Renal cortical epithelial cell (primary cell): ENCODE measurements around the gene PDE8B. TPM values are rescaled to one million over a fixed set of nuclear protein-coding genes. Genes with fewer than 3 reads are reported as not detected.
A peak's percentile ranks its signal among the peaks of the same experiment; 100 is the strongest.

Source experiments
- DNase-seq: peaks from one replicate; pipeline ENCODE4 v3.0.0-alpha.2; 2011; ENCODE audit warnings: low read depth
- total RNA-seq: library from RNA; depleted of rRNA; stranded (reverse); fragments of >200 nt; gene quantifications from 2 replicates; pipeline ENCODE4 v1.2.3, GENCODE V29; 2014

The PDE8B gene
- total RNA-seq, 1 donor from 2014 or later = 0.05 TPM

DNA sequence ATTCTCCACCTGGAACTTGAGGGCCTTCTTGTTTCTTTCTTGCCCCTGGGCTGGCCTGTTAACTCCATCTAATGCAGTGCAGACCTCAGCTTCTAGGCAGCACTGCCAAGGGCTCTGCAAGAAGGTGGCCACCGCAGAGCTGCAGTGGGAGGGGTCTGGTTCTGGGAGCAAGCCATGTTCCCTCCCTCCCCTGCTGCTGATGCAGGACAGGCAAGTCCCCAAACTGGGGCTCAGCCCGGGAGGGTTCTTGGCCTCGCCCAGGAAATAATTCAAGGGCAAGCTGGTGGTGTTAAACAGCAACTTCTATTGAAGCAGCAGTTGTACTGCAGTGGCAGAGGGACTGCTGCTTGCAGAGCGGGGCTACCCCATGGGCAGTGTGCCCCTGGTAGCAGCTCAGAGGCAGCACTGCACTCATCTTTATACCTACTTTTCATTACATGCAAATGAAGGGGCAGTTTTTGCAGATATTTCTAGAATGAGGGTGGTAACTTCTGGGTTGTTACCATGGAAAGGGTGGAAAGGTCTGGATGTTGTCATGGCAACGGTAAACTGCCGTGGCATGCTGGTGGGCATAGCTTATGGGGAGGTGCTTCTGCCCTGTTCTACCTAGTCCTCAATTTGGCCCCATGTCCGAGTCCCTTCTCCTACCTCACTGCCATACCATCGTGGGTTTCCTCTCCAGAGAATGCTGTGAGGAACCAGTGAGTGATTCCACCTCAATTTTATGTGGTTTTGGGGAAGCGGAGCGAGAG, 199.6 kb downstream of the PDE8B start:
- no peak for DNase-seq

DNA sequence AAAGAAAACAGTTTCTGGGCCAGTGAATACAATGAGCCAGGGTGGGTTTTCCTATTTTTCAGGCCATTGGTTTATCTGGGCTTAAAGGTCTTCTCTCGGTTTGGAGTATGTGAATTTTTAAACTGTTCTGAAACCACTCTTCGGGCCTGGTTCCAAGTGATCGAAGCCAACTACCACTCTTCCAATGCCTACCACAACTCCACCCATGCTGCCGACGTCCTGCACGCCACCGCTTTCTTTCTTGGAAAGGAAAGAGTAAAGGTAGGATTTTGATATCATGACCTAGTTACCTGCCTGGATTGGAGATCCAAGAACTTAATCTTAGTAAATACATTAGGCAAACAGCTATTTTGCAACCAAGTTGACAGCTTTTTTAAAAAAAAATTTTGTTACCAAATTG, 202.6 kb downstream of the PDE8B start:
- DNase-seq = no peak

DNA sequence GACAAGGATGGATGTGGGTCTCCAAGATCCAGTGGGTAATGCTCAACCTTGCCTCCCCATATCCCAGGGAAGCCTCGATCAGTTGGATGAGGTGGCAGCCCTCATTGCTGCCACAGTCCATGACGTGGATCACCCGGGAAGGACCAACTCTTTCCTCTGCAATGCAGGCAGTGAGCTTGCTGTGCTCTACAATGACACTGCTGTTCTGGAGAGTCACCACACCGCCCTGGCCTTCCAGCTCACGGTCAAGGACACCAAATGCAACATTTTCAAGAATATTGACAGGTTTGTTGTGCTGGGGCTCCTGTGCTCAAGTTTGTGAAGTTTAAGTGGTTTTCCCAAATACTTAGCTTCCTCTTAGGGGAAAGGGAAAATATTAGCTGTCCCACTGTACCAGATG, 207.7 kb downstream of the PDE8B start:
- no peak for DNase-seq

DNA sequence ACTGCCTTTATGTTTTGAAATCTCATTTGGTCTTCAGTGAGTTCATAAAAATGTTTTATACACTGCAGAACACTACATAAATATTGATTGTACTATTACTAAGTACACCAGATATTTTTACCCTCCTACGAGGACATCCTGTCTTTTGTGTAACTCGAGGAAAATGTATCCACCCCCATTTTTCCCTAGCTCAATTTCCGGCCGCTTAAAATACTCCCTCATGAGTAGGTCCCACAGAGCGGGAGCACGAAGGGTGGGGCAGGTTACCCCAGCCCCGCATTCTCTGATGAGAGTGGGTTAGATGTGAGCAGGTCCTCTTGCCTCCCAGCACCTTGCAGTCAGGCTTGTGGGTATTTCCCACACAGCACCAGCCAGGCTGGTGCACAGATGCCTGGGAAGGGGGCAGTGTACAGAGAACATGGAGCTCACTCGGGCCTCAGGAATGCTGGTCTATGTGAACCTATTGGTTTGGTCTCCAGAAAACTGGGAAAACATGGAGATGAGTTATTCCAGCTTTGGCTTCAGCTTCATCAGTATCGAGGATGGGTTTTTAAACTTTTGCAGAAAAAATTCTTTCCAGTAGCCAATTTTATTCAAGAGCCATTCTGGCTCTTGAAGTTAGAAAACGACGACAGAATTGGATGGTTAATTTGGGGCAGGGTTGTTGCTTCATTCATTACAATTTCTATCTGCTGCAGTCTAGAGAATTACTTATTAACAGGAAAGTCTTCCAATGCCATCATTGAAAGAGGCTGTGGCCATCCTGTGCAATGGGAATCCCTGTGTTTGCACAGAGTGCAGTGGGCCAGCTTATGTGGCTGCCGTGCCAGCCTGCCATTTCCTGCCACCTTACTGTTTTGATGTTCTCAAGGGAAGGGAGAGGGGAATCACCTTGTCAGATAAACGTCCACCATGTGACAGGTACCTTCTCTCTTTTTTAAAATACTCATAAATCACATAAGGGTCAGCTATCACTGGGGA, 208.4 kb downstream of the PDE8B start:
- peak; percentile 17 for DNase-seq

DNA sequence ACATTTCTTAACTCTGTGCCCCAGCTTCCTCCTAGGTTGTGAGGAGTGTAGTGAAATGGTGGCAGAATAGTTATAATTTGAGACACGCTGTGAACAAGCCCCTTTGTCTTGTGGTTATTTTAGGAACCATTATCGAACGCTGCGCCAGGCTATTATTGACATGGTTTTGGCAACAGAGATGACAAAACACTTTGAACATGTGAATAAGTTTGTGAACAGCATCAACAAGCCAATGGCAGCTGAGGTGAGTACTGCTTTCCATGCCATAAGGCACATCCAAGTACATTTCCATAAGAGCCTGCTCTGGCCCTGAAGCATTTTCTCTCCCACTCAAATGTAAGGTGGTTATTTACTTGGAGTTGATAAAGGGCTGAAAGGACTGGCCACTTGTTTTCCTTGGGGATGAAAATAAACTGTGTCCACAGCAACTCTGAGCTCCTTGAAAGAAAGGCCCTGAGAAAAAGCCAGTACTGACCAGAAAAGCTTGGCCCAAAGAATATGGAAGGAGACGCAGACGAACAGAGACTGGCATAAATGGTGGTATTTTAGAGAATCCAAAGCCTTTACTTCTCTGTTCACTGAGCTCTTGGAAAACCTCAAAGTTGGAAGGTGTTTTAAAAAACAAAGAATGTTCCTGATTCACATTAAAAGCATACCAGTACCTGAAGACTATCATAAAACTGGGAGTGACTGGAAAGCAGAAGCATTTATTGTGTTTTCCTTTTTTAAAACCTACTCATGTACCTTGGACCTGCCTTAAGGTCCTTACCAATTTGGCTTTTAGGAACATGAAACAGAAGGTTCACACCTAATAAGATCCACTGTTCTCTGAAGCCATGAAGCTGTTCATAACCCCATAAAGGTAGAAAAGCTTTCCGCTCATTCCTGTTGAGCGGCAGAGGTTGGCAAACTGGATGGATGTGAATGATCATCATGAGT, 209.4 kb downstream of the PDE8B start:
- DNase-seq = no peak

DNA sequence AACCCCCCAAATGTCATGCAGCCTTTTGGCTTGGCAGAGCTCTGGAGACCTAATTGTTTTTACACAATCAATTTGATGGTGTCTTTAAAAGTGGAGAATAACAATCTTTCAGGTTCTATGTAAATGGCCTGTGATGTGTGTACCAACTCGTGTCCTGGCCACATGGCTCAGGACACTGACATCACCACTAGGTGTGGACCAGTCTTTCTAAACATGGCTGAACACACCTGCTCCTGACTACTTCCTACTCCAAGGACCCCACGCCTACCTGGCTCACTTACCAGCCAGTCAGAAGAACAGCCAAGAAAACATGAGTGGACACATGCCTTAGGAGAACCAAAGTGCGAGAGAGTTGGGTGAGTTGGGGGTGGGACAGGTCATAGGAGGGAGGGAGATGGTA, 210.5 kb downstream of the PDE8B start:
- no peak for DNase-seq

DNA sequence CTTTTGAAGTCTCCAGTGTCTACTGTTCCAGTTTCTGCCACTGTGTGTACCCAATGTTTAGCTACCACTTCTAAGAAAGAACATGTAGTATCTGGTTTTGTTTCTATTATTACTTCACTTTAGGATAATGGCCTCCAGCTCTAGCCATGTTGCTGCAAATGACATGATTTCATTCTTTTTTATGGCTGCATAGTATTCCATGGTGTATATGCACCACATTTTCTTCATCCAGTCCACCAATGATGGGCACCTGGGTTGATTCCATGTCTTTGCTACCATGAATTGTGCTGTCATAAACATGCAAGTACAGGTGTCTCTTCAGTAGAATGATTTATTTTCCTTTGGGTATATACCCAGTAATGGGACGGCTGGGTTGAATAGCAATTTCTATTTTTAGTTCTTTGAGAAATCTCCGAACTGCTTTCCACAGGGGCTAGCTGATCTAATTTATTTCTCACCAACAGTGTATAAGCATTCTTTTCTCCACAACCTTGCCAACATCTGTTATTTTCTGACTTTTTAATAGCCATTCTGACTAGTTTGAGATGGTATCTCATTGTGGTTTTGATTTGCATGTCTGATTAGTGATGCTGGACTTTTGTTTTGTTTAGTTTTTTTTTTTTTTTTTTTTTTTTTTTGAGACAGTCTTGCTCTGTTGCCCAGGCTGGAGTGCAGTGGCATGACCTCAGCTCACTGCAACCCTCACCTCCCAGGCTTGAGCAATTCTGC, 212.7 kb downstream of the PDE8B start:
- DNase-seq = peak; percentile 64

DNA sequence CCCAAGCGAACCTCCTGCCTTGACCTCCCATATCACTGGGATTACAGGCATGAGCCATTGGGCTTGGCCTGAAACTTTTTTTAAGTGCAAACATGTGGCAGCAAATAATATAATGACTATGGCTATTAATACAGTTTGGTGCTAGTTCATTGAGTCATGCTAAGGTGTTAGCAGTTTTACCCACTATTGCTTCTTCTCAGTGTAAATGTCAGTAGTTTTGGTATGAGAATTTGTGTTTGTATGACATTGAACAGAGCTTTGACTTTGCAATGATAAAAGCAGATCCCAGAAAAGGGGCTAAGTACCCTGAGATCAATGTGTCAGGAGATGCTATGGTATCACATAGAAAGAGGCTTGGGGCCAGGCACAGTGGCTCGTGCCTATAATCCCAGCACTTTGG, 214.4 kb downstream of the PDE8B start:
- no peak for DNase-seq

DNA sequence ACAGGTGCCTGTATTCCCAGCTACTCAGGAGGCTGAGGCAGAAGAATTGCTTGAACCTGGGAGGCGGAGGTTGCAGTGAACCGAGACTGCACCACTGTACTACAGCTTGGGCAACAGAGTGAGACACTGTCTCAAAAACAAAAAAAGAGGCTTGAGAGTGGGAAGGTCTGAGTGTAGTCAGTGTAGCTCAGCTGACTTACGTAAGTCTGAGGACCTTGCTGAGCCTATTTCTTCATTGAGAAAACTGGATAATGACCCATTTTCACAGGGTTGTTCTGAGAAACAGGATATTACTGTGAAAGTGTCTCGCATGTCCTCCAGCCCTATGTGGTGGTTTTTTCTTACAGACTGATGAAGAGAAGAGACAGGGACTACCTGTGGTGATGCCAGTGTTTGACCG, 214.9 kb downstream of the PDE8B start:
- DNase-seq = no peak

DNA sequence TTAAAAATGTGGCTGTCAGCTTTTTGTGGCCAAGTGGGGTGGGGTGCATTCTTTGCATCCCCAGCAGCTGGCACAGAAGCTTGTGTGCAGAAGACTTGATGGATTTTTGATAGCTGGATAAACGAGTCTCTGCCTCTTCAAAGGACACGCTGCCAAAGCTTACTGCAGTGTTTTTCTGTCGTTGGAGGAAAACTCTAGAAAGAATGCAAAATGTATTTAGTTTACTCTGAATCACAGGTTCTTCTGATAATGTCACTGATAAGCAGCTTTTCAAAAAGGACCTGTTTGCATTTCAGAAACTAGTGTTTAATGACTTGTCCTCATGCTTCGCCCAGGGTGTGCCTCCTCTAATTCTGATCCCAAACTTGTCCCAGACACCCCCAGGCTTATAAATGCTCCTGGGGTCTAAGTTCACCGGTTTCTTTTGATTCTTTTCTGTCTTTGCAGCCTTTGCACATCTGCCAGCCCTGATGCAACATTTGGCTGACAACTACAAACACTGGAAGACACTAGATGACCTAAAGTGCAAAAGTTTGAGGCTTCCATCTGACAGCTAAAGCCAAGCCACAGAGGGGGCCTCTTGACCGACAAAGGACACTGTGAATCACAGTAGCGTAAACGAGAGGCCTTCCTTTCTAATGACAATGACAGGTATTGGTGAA, 215.6 kb downstream of the PDE8B start:
- DNase-seq = no peak

DNA sequence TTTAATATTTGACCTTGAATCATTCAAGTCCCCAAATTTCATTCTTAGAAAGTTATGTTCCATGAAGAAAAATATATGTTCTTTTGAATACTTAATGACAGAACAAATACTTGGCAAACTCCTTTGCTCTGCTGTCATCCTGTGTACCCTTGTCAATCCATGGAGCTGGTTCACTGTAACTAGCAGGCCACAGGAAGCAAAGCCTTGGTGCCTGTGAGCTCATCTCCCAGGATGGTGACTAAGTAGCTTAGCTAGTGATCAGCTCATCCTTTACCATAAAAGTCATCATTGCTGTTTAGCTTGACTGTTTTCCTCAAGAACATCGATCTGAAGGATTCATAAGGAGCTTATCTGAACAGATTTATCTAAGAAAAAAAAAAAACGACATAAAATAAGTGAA, 216.2 kb downstream of the PDE8B start:
- peak; percentile 23 for DNase-seq

DNA sequence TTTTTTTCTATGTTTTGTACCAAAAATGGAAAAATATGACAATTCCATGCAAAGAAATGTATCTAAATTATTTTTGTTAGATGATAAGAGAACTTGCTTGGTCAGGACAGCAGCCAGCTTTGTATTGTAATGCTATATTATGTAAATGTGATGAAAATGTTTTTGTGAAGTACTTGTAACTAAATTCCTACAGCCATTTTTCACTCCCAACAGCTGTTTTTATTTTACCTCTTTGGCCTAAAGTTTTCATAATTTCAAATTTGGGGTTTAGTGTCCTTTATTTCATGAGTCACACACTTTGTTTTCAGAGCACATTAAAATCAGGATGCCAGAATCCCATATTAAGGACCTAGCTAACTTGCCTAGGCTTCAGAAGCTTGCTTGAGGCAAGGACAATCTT, 217.5 kb downstream of the PDE8B start:
- no peak for DNase-seq

DNA sequence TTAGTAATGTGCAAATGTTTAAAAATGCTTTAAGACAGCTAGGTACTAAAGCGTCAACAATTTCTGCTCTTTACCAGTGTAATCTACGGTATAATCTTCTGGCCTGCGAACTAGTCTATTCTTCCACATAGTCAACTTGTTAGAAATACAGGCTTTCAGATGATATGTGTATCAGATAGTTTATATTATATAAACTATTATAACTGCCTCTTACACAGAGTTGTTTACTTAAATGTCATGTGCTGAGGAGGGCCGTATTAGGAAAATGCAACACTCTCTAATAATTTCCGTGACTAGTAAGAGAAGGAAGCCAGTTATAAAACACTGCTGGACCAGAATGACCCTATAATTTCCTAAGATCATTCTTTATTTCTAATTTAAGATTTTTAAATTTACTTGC, 218.0 kb downstream of the PDE8B start:
- no peak for DNase-seq

DNA sequence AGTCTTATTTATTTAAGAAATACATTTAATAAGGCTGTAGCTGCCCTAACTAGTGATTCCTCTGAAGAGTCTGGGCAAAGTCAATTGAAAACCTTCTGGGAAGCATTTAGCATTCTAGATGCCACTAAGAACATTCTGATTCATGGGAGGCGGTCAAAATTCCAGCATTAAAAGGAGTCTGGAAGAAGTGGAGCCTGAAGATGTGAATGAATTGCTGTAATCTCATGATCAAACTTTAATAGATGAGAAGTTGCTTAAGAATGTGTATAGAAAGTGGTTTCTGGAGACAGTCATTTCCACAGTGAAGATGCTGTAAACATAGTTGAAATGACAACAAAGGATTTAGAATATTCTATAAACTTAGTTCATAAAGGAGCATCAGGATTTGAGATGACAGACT, 220.2 kb downstream of the PDE8B start:
- no peak for DNase-seq

DNA sequence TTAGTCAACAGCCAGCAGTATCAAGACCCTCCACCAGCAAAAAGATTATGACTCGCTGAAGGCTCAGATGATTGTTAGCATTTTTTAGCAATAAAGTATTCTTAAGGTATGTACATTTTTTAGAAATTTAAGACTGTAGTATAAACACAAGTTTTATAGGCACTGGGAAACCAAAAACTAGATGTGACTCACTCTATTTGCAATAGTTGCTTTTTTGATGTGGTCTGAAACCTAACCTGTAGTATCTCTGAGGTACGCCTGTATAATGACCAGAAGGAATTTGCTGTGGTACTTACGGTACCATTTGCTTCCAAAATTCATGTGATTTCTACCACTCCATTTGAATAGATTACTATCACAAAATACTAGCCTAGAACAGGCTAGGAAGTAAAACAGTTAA, 220.8 kb downstream of the PDE8B start:
- DNase-seq = no peak

DNA sequence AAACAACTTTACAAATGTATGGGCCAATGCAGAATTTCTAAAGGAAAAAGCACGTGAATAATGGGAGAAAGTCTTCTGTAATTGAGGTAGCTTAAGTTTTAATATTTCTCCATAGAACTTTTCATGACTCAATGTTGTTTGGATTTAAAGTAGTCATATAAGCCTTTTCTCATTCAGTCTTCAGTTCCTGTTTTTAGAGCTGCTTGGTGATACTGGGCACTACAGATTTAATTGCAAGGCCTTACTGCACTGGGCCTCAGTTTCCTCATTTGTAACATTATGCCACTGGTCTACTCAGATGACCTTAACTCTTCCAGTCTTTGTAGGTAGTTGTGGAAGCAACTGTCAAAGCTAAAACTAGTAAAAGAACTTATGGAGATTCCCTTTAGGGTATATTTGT, 221.2 kb downstream of the PDE8B start:
- no peak for DNase-seq

DNA sequence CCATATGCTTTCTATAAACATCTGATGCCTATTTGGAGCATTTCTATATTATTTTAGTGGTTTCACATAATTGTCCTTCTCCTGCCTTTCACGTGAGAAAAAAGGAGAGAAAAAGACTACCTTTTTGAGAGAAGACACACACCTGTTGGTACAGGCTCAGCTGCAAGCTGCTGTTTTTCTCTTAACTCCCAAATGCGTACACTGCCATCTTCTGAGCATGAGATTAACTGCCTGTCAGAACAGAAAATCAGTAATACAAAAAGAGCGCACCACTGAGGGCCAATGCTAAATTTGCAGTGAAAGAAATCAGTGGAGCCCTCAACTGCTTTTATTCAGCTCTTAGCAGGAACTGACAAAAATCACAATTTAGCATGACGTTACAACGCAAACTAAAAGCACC, 226.7 kb downstream of the PDE8B start:
- DNase-seq = peak; percentile 19

DNA sequence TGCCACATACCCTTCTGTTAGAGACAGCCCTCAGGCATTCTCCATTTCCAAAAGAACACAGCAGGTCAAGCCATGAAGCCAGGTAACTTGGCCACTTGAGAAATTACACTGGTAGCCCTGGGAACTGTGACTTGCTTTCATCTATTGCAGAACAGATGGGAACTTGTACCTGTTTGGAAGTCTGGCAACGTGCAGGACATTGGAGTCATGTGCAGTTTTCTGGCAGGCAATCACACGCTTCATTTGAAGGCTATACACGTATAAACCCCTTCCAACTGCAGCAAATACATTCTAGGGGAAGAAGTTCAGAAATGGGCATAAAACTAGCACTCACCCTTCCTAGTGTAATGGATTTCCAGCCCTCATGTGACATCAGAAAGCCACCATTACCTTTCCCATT, 227.6 kb downstream of the PDE8B start:
- DNase-seq = no peak

DNA sequence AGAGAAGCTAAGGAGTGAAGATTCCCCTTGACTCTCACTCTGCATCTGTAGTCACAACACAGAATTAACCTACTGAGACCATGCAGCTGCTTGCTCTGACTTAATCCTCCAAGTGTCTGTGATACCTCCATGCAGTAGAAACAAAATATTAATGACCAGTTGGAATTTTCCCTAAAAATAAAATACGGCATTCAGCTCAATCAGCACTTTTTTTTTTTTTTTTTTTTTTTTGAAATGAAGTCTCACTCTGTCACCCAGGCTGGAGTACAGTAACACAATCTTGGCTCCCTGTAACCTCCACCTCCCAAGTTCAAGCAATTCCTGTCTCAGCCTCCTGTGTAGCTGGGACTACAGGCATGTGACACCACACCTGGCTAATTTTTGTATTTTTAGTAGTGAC, 233.2 kb downstream of the PDE8B start:
- no peak for DNase-seq

DNA sequence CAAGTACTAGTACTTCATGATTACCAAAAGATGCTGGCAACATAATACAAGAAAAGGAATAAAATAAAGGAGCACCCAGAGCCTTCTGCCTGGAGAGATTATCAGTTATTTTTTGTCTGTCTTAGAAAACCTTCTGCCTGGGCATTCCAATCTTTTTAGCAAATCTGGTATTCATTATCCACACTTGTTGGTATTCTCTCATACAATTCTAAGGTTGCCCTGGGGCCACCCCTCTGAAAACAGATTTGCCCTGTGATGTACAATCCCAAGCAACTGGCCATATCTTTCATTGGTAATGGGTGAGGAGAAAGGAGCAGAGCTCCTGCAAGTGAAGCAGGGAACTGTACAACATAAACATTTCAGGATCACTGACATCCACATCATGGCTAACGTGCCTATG, 233.9 kb downstream of the PDE8B start:
- DNase-seq = no peak

DNA sequence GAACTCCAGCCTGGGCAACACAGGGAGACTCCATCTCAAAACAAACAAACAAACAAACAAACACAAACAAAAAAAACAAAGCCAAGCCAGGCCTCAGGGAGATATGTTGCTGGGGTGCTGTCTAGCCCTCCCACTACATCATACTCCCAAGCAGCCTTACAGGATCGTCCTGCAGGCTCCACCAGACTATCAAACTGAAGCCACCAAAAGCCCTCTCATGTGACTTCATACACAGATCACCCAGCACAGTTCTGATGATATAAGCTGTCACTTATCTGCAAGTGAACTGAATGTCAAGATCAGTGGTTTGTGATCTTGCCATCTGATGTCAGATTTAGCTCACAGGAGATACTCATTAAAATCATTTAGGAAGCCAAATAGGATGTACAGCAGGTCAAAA, 238.4 kb downstream of the PDE8B start:
- no peak for DNase-seq
